ENCODE measurements around the gene PAGE3.

PAGE3 gene

DNA sequence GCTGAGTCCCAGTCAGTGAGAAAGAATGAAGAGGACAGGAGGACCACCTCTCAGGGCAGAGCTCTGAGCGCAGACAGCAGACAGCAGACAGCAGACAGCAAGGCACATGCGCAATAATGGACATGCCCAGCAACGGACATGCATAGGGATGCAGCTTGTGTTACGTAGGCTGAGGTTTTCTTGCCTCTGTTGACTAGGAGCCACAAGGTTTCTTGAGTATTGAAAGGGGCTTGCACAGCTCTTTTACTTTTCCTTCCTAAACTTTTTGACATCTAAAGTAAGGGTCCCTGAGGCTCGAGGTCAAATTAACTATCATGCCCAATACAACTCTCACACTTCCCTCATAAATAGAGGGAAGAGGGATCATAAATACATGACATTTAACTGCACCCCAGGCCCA lies at the start of gene PAGE3:
Gene PAGE3, minus strand, starts transcription at position 101 of the 400 bp plus-strand sequence. CDS start 1,013 bp downstream, outside the sequence.
- no peak for DNase-seq

DNA sequence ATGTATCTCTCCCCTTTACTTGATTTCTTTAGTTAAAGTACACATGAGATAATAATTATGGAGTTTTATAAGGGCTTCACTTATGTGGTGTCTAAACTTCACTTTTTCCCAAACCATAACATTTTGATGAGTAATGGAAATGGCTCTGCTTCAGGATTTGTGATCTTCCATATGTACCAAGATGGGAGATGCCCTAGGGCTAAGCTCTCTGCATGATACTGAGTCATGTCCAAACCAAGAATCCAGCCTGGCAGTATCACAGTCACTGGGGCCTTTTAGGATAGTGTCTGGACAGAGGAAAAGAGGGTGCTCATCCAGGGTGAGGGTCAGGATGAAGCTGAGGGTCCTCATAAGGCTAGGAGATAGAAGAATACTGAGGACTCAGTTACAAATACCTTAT lies 47.9 kb upstream of the PAGE3 start:
- no peak for DNase-seq

- no peak for DNase-seq
Observed at GRCh38 chrX:55290963-55291362, 26.2 kb upstream of the PAGE3 start.

DNA sequence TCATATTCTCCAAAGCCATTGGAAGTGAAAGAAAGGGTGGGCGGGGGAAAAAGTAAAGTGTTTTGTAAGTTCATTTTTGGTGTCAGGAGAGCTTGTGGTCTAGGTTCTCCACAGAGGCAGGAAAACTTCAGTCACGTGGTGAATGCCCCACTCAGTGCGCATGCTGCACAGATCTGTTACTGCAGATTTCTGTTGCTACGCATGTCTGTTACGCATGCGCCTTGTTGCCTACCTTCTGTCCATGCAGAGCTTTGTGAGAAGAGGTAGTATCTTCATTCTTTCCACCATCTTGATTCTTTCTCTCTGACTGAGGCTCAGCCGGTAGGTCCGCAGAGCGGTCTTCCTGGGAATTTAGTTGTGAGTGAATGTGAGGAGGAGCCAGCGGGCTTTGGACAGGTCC lies 15.1 kb upstream of the PAGE3 start:
- no peak for DNase-seq

DNA sequence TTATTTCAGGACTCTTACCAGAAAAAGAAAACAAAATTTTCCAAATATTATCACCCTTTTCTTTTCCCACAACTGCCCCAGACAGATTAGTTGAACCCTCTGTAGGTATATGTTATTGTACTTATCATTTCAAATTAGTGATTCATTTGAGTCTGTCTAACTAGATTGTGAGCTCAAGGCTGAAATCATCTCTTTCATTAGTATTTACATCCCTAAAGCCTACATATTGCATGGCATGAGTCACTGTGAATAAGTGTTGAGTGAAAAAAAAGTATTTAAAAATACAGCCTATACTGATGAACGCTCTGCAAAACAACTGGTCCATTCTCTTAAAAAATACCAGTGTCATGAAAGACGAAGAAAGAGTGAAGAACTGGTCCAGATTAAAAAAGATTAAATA lies 3.9 kb downstream of the PAGE3 start:
- no peak for DNase-seq

DNA sequence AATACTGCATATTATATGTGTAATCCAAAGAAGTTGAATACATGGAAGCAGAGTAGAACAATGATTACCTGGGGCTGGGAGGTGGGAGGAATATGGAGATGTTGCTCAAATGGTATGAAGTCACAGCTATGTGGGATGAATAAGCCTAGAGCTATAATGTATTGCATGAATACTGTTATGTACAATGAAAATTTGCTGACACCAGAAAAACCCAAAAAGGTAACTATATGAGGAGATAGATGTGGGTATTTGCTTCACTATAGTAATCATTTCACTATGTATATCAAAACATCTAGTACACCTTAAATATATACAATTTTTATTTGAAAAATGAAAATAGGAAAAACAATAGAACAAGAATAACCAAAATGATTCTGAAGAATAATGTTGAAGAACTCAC lies 11.2 kb downstream of the PAGE3 start:
- no peak for DNase-seq

GRCh38 chrX:55240788-55241340 lies 23.9 kb downstream of the PAGE3 start:
- no peak for DNase-seq

DNA sequence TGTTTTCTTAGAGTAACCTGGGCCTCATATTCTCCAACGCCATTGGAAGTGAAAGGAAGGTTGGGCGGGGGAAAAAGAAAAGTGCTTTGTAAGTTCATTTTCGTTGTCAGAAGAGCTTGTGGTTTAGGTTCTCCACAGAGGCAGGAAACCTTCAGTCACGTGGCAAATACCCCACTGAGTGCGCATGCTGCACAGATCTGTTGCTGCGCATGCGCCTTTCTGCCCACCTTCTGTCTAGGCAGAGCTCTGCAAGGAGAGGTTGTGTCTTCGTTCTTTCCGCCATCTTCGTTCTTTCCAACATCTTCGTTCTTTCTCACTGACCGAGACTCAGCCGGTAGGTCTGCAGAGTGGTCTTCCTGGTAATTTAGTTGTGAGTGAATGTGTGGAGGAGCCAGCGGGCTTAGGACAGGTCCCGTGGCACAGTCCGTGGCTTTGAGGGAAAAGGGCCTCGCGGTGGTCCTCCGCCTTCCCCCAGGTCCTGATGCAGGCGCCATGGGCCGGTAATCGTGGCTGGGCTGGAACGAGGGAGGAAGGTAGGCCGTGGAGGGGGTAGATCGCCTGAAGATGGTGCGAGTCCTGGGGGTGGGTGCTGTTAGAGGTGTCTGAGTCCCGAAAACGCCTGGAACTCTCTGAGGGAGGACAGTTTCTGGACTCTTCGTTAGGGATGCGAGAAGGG lies 44.5 kb downstream of the PAGE3 start, which contains the start of gene PAGE5:
Gene PAGE5, plus strand, starts transcription at position 228 of the 676 bp plus-strand sequence. CDS start 1,037 bp downstream, outside the sequence.
- DNase-seq = no peak

- DNase-seq = no peak
Observed at GRCh38 chrX:55213381-55213780, 51.3 kb downstream of the PAGE3 start.

- DNase-seq = no peak
Observed at GRCh38 chrX:55210931-55211677, 53.6 kb downstream of the PAGE3 start.

Data from suppressor macrophage treated with lipopolysaccharide for 1 hour (primary cell).